HG03064 (cell line): ENCODE measurements around the gene FGD3.
"Not testable (repeated sequence)": the region's sequence is repeated elsewhere in the genome, so short reads cannot be mapped to it uniquely, and the experiment has no call there.

Source experiments
- ATAC-seq: cut with Tn5 transposase; IDR thresholded peaks from one replicate; pipeline ENCODE4 v1.9.1; 2021; ENCODE audit warnings: low read depth; ENCODE audit not compliant: unreplicated experiment

Gene FGD3

GRCh38 chr9:92974761-92975755 lies 27.7 kb downstream of the FGD3 start:
- no peak for ATAC-seq

- no peak for ATAC-seq
Measured at GRCh38 chr9:92976431-92976830, 29.1 kb downstream of the FGD3 start.

DNA sequence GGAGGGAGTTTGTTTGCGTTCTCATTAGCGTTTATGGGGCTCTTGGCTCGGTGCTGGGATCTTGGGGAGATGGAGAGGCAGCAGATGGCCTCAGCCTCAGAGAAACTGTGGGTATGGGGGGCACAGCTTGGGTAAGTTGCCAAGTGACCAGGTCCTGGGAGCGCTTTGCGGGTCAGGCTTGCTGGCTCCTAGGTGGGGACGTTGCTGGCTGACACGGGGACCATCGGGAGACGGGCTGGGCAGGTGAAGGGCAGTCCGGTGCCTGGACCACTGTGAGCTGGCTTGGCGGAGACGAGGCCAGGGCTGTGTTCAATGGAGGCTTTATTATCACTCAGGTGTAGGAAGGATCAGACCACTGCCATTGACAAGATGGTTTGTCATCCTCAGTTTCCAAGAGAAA lies 30.0 kb downstream of the FGD3 start:
- no peak for ATAC-seq

DNA sequence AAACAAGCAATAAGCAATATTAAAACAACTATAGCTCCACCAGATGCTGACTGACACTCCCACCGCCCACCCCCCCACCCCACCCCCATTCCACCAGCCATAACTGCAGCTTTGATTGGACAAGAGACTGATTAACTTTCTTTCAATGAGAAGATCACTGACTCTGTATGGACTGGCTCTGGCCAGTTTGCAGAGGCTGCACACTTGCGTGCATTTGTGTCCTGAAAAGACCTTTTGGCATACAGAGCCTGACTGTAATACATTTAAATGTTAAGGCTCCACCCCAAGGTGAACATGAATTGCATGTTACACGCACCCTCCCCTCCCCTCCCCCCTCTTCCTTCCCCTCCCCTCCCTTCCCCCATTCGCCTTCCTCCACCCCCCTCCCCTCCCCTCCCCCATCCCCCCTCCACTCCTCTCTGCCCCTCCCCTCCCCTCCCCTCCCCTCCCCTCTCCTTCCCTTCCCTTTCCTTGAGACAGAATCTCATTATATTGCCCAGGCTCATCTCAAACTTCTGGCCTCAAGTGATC lies 31.1 kb downstream of the FGD3 start:
- ATAC-seq = no peak

GRCh38 chr9:92979283-92980056 lies 32.1 kb downstream of the FGD3 start:
- no peak for ATAC-seq

DNA sequence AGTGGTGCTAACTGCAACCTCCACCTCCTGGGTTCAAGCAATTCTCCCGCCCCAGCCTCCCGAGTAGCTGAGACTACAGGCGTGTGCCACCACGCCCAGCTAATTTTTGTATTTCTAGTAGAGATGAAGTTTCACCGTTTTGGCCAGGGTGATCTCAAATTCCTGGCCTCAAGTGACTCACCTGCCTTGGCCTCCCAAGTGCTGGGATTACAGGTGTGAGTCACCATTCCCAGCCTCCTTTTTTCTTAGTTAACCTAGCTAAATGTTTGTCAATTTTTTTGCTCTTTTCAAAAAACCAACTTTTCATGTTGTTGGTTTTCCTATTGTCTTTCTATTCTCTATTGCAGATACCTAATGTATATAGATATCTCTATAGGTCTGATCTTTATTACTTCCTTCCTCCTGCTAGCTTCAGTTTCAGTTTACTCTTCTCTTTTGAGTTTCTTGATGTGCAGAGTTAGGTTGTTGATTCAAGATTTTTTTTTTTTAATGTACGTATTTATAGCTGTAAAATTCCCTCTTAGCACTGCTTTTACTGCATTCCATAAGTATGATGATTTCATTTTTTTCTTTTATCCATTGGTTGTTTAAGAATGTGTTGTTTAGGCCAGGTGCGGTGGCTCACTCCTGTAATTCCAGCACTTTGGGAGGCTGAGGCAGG lies 32.9 kb downstream of the FGD3 start:
- ATAC-seq = no peak

- ATAC-seq = no peak
Measured at GRCh38 chr9:92982130-92982529, 34.8 kb downstream of the FGD3 start.

- ATAC-seq = no peak
Measured at GRCh38 chr9:92983984-92984589, 36.8 kb downstream of the FGD3 start.

- no peak for ATAC-seq
Measured at GRCh38 chr9:92984976-92985375, 37.7 kb downstream of the FGD3 start.

DNA sequence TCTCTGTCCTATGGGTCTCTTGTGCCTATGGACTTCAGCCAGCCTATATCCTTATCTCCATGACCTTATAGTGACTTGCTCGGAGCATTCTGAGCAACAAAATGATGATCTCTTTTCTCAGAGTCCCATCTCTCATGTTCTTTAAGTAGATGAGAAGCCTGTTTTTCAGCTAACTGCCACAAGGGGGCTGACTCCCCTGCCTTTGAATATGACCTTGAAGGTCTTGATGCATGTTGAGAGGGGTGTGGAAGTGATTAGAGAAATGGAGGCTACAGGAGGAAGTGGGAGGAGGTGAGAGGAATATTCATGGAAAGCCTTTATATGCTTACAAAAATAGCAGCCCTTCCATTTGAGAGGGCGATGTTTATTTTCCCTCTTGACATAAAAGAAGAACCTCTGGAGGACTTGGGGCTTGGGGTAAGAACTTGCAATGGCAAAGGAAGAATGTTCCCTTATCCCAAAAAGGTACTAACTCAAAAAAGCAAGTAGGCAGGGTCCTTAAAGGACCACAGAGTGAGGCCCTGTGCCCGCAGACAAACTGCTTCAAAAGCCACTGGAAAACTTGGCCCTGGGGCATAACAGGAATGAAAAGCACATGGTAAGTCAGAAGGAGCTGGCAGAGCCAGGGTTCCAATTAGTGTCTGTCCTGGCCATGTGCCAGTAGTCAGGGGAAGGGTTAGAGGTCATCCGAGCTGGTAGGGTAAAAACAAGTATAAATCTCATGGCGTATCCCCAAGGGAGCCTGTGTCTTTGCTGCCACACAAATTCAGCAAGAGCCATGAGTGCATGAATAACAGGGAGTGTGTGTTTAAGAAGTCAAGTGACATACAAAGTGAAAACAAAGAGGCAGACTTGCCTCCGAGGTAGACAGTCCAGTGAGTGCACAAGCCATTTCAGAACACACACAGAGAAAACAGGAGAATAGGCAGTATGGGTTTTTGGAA lies 39.1 kb downstream of the FGD3 start:
- ATAC-seq = no peak

DNA sequence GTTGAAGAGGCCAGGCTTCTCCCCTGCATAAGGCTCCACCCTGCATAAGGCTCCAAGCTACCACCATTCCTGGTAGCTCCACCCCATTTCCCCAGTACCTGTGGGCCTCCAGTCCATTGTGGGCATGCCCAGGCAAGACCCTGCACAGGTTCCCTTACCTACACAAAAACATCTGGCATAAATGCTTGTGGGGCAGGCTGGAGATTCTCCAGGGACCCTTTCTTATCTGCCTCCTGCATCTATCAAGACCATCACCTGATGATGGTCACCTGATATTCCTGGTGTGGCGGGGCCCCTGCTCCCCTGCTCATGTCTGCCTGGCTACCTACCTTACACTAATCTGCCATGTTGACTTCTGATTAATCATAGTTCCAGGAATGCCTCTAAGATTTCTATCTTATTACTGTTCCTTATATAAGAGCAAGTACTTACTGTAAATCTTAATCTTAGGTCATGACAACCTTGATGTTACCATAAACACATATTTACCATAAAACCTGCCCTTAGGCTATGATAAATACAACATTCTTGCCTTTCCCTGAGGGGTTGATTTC lies 41.0 kb downstream of the FGD3 start:
- ATAC-seq = no peak

- ATAC-seq = no peak
Measured at GRCh38 chr9:92989561-92989960, 42.2 kb downstream of the FGD3 start.

DNA sequence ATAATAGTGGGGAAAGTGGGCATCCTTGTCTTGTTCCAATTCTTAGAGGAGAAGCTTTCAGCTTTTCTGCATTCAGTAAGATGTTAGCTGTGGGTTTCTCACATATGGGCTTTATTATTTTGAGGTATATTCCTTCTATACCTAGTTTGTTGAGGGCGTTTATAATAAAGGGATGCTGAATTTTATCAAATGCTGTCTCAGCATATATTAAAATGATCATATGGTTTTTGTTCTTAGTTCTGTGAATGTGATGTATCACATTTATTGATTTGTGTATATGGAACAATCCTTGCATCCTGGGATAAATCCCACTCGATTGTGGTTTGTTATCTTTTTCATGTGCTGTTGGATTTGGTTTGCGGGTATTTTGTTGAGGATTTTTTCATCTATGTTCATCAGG lies 43.1 kb downstream of the FGD3 start:
- no peak for ATAC-seq

DNA sequence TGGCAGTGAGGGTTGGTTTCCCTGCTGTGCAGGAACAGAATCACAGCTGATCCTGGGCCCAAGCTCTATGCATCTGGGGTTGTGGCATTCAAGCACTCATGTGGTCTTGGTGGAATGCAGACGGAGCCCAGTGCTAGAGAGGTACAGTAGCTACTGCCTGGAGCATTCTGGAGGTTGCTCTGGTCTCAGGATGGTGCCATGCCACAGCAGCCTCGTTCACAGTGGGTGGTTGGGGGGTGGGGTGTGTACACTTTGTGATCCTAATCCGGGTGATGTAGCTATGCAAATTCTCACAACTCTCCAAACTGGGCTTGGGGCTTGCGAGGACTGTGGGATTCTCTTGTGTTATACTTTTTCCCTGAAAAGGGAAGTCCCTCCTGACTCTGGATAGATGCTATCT lies 45.2 kb downstream of the FGD3 start:
- no peak for ATAC-seq

DNA sequence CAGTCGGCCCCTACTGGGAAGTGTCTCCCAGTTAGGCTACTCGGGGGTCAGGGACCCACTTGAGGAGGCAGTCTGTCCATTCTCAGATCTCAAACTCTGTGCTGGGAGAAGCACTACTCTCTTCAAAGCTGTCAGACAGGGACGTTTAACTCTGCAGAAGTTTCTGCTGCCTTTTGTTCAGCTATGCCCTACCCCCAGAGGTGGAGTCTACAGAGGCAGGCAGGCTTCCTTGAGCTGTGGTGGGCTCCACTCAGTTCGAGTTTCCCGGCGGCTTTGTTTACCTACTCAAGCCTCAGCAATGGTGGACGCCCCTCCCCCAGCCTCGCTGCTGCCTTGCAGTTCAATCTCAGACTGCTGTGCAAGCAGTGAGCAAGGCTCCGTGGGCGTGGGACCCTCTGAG lies 51.5 kb downstream of the FGD3 start:
- ATAC-seq = not testable (repeated sequence)

GRCh38 chr9:93001031-93001430 lies 53.7 kb downstream of the FGD3 start:
- ATAC-seq = no peak

GRCh38 chr9:93002700-93003099 lies 55.4 kb downstream of the FGD3 start:
- ATAC-seq = no peak

GRCh38 chr9:93003552-93004407 lies 56.5 kb downstream of the FGD3 start:
- no peak for ATAC-seq
